IMR-90 (cell line): ENCODE measurements around the gene COMMD1.
"Not testable (repeated sequence)": the region's sequence is repeated elsewhere in the genome, so short reads cannot be mapped to it uniquely, and the experiment has no call there.

Experiments
- BHLHE40 ChIP-seq: fragments of 150-350 bp; IDR thresholded peaks from 2 replicates; pipeline ENCODE4 v1.6.1; 2016; ENCODE audit warnings: mild to moderate bottlenecking, low read depth, low read length
- CTCF ChIP-seq: conservative IDR thresholded peaks from 2 replicates; pipeline ENCODE4 v1.5.1; 2012; ENCODE audit warnings: mild to moderate bottlenecking, low read depth, low read length, improper control_type of control experiment
- ELK1 ChIP-seq: fragments of 150-350 bp; IDR thresholded peaks from 2 replicates; pipeline ENCODE4 v1.6.1; 2016; ENCODE audit warnings: low read depth, mild to moderate bottlenecking, low read length, moderate library complexity, borderline replicate concordance
- FOS ChIP-seq: fragments of 150-350 bp; IDR thresholded peaks from 2 replicates; pipeline ENCODE4 v1.6.1; 2016; ENCODE audit warnings: low read depth, low read length
- MAFK ChIP-seq: IDR thresholded peaks from 2 replicates; pipeline ENCODE4 v1.6.1; 2012; ENCODE audit warnings: low read depth, low read length, improper control_type of control experiment
- MAZ ChIP-seq: IDR thresholded peaks from 2 replicates; pipeline ENCODE4 v1.6.1; 2012; ENCODE audit warnings: low read depth, mild to moderate bottlenecking, low read length, improper control_type of control experiment, moderate library complexity, borderline replicate concordance
- POLR2A ChIP-seq: IDR thresholded peaks from 2 replicates; pipeline ENCODE4 v1.6.1; 2012; ENCODE audit warnings: mild to moderate bottlenecking, low read depth, low read length
- RAD21 ChIP-seq: IDR thresholded peaks from 2 replicates; pipeline ENCODE4 v1.6.1; 2012; ENCODE audit warnings: low read length, improper control_type of control experiment
- RCOR1 ChIP-seq: IDR thresholded peaks from 2 replicates; pipeline ENCODE4 v1.6.1; 2012; ENCODE audit warnings: mild to moderate bottlenecking, low read length, improper control_type of control experiment; ENCODE audit not compliant: insufficient replicate concordance
- RFX5 ChIP-seq: IDR thresholded peaks from 2 replicates; pipeline ENCODE4 v1.8.0; 2012; ENCODE audit warnings: low read depth, mild to moderate bottlenecking, low read length, moderate library complexity
- SMC3 ChIP-seq: fragments of 150-350 bp; IDR thresholded peaks from 2 replicates; pipeline ENCODE4 v1.6.1; 2016; ENCODE audit warnings: low read depth, mild to moderate bottlenecking, antibody characterized with exemption, low read length, moderate library complexity

GRCh38 chr2:61879351-61879750 lies 26.1 kb upstream of the COMMD1 start:
- TF ChIP-seq CTCF, MAFK, RCOR1, POLR2A, RFX5, SMC3, MAZ, RAD21, FOS, BHLHE40, ELK1: not testable (repeated sequence)
